Measurements from ENCODE around the gene FCHSD1.

The FCHSD1 gene

DNA sequence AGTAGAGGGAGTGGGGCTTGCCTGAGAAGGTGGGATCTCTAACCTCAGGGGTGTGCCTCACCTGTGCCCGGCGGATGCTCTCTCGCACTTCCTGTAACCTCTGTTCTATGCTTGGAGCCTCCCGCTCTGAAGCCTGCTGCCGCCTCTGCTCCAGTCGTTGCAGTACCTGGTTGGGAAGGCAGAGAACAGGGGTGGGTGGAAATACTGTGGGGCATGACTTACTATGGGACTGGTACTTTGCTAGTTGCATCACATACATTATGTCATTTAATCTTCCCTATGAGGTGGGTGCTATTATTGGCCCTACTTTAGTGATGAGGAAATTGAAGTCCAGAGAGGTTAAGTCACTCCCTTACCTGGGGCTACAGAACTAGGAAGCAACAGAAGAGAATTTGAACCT is 5.2 kb downstream of the FCHSD1 start:
- no peak for DNase-seq (ENCODE audit: low read depth in 2 of 3, low spot score in 2 of 3)

DNA sequence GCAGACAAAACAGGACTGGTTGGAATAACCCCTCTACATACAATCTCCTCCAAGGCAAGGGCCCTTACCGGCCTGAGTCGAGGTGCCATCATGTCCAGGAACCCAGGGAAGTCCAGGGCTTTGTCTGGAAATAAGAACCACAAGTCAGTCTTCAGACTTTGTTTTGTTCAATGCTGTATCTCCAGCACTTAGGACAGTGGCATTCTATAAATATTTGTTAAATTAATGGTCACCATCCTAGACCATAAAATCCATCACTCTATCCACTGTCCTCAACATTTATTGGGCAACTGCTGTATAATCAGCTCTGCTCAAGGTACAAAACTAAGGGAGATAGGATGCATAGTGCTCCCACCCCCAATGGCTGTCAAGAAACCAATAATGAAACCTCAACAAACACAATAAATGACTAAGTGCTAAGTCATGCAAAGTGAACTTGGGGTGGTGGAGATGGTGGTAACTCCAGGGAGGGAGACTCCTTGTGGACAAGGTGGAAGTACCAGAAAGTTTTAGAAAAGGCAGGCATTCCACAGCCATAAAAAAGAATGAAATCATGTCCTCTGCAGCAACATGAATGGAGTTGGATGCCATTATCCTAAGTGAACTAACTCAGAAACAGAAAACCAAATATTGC is 9.5 kb downstream of the FCHSD1 start:
- DNase-seq (ENCODE audit: low read depth in 2 of 3, low spot score in 2 of 3), result no peak

DNA sequence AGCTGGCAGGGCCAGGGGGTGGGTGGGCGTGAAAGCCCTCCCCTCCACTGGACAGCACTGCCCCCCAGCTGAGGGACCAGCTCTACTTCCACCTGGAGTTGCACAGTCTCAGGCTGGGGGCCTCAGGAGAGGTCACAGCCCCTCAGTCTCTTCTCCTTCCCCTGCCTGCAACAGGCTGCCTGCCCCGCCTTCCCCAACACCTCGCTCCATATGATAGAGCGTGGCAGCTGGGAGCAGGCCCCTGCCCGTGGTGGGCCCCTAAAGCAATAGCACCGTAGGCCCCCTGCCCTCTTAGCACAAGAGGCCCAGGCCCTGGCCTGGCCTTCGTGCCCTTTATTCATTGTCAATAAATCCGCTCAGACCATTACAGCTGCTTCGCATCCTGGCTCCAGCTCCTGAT is 10.5 kb downstream of the FCHSD1 start:
- no peak for DNase-seq (ENCODE audit: low read depth in 2 of 3, low spot score in 2 of 3)

DNA sequence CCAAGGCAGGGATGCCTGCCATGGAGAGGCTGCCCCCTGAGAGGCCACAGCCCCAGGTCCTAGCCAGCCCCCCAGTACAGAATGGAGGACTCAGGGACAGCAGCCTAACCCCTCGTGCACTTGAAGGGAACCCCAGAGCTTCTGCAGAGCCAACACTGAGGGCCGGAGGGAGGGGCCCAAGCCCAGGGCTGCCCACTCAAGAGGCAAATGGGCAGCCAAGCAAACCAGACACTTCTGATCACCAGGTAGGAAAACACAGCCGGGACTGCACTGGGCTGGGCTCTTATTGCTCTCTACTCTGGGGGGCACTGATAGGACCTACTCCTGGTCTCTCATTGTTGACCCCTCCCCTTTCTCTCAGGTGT is 11.2 kb downstream of the FCHSD1 start:
- DNase-seq (ENCODE audit: low read depth in 2 of 3, low spot score in 2 of 3), result no peak

DNA sequence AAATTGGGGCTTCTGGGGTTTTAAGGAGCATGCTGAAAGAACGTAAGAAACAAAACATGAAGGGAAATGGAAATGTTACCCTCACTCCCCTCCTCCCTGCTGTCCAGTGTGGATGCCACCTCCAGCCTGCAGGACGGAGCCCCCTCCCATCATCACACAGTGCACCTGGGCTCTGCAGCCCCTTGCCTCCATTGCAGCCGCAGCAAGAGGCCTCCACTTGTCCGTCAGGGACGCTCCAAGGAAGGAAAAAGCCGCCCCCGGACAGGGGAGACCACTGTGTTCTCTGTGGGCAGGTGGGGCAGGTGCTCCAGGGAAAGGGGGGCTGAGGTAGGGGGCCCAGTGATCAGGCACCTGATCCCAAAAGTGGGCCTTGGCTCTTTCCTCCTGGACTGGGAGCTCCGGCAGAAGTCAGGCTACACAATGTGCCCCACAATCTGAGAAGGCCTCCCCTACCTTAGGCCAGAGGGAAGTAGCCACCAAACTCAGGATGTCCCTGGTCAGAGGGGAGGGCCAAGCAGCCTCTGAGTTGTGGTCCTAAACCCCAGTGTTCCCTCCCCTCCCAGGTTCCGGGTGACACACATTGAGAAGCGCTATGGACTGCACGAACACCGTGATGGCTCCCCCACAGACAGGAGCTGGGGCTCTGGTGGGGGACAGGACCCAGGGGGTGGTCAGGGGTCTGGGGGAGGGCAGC is 11.7 kb downstream of the FCHSD1 start:
- DNase-seq (ENCODE audit: low read depth in 2 of 3, low spot score in 2 of 3), result no peak

DNA sequence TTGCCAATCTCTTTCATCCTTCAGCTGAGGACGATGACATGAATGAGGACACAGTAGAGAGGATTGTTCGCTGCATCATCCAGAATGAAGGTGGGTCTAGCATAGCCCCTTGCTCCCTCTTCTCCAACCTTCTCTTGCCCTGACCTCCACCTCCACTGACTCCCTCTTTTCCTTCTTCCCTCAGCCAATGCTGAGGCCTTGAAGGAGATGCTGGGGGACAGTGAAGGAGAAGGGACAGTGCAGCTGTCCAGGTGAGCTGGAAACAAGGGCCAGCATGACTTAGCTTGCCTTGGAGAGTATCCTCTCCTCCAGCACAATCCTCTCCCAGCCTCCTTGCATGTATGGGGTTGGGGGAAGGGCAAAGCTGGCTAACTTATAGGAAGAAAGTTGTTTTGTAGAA is 12.4 kb downstream of the FCHSD1 start:
- no peak for DNase-seq (ENCODE audit: low read depth in 2 of 3, low spot score in 2 of 3)

DNA sequence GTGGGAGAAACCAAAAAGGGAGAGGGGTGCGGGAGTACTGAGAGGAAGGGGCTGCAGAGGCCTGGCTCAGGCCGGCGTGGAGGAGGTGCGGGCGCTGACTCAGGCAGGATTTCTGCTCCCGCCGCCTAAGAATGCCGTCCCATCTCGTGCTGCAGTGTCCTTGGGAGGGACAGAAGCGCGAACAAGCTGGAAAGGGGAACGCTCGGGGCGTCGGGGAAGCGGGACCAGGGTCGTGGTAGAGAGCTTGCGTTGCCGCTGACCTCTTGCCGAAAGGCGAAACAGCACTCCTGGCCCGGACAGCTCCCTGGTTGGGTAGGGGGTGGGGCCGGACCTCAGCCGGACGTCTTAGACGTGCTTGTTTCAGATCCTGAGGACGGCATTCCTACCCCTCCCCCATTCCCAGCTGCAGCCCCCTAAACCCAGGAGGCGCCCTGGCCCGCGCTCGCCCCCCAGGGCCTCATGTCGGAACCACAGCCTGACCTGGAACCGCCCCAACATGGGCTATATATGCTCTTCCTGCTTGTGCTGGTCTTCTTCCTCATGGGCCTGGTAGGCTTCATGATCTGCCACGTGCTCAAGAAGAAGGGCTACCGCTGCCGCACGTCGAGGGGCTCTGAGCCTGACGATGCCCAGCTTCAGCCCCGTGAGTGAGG is 13.3 kb downstream of the FCHSD1 start:
- peak in 2 of 3 experiments; percentile 39 to 40 for DNase-seq (ENCODE audit: low read depth in 2 of 3, low spot score in 2 of 3)

DNA sequence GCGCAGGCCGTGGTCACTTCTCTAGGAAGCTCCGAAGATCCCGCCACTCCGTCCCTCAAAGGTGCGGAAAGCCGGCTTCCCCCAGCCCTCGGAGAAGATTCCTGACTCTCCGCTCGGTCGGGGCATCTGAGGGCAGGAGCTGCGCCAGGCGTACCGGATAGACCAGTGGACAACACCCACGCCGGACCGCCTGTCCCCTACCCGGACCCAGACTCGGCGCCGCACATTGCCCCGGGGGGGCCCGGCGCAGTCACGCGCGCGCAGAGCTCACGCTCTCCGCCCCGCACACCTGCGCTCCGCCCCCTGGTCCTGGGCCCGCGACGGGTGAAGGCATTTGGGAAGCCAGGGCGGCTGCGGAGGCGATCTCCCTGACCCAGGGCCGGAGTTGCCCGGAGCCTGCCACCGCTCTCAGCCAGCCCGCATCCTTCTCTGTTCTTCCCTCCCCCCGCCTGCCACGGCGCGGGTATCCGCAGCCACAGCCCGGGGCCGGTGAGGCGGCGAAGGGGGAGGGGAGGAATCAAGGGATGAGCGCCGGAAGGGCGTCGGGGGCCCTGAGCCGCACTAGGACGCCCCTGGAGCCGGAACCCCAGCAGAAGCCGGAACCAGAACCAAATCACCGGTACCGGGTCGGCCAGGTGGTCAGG is 14.0 kb downstream of the FCHSD1 start:
- peak in 2 of 3 experiments; percentile 20 to 37 for DNase-seq (ENCODE audit: low read depth in 2 of 3, low spot score in 2 of 3)

DNA sequence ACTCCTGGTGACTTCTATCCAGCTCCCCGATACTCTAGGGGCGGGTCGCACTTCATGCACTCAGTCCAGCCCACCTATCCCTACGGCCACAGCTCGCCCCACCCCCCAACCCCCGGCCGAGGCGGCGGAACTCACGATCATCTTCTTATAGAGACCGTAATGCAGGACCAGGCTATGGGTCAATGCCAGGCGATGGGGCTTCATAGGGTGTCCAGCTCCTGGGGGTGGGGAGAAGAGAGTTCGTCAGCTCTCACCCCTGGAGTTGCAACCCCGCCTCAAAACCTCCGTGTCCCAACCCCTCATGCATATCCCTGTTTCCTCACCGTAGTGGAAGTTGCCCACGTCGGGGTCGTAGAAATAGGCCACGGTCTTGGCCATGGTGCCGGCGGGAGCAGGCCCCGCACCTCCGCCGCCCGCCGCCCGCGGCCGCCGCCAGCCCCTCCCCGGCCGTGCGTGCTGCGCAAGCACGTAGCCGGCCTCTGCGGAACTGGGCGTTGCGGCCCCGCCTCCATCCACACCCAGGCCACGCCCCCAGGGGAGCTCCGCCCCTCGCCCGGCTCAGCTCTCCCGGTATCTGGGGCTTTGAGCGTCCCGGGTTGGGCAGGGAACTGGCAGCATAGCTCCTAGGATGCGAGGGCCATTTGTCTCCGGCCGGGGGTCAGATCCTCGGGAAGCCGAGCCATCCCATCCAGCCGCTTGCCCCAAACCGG is 14.7 kb downstream of the FCHSD1 start, which contains the start of the genes HDAC3 and RELL2:
Gene HDAC3 (minus strand): TSS at position 437 of the 710 bp plus-strand sequence. CDS start 59 bp downstream, at position 378.
Gene RELL2 (plus strand): TSS at position 585 of the 710 bp plus-strand sequence. CDS start 1,229 bp downstream, outside the sequence.
- peak; percentile 86 to 96 (median 88) for DNase-seq (ENCODE audit: low read depth in 2 of 3, low spot score in 2 of 3)

DNA sequence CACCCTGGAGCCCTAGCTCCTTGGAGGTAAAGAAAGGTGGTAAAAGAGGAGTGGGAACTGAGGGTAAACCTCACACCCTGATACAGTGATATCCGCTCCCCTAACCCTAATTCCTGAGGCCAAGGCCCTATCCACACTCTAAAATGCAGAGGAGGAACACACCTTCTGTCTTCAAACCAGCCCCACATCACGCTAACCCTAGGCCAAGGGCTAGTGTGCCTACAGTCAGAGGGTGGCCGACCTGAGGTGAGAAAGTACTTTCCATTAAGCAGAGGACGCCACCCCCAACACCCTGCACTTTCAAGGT is 15.2 kb downstream of the FCHSD1 start:
- DNase-seq (ENCODE audit: low read depth in 2 of 3, low spot score in 2 of 3), result no peak

DNA sequence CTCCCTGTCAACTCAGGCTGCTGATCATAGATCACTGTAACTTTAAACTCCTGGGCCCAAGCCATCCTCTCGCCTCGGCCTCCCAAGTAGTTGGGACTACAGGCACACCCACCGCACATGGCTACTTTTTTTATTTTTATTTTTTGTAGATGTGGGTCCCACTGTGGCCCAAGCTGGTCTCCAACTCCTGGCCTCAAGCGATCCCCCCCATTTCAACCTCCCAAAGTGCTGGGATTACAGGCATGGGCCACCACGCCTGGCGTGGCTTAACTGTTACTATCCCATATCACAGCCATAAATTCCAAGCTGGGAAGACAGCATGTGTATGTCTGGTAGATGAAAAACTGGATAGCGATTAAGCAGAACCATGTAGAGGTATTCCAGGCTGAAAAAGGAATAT is 15.6 kb downstream of the FCHSD1 start:
- DNase-seq (ENCODE audit: low read depth in 2 of 3, low spot score in 2 of 3), result no peak

DNA sequence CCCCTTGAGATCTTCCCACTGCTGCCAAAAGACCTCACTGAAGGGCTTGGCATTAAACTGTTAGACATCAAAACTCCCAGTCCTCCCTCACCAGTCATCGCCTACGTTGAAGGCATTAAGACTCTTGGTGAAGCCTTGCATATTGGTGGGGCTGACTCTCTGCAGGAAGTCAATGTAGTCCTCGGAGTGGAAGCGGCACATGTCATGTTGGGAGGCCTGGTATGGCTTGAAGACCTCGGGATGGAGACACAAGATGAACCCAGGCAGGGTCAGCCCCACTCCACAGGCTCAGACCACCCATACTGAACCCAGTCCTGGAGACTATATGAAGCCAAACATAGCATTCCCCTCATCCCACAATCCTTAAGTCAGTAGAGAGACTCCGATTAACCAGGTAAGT is 16.5 kb downstream of the FCHSD1 start:
- no peak for DNase-seq (ENCODE audit: low read depth in 2 of 3, low spot score in 2 of 3)

DNA sequence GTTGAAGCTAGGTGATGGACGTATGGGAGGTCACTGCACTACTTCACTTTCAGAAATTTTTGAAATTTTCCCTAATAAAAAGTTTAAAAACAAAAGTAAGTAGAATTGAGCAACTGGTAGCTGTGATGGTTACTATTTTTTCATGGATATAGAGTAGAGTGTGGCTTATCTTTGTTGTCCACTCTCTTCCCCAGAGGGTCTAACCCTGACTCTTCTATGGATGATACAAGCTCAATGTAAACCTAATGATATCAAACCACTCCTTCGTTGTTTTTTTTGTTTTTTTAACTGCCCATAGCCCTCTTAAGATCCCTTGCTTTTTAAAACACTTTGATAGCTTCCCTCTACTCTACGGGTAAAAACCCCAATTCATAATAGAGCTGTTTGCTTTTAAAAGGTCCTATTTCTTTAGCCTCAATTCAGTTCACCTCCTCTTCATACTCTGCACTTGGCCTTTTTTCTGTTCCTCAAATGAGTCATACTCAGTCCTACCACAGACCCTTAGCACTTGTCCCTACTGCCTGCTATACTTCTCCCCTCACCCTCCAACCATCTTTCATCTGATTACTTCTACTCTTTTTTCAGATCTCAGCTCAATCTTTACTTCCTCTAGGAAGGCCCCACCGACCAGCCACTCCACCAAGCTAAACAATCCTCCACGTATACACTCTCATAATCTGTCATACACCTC is 17.2 kb downstream of the FCHSD1 start:
- DNase-seq (ENCODE audit: low read depth in 2 of 3, low spot score in 2 of 3), result no peak

DNA sequence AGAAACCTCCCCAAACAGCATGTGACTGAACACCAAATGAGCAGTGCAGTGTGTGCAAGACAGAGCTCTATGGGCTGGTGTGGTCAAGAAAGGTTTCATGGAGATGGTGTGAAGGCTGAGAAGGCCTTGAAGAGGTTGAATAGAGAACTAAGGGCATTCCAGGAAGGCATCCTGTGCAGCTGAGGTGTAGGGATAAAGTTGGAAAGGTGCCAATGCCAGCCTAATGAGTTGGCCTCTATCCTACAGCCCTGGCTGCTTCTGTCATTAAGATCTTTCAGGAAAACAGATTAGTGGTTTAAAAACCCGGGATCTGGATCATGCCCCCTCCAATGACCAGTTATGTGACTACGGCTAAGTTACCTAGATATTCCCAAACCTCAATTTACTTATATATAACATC is 18.6 kb downstream of the FCHSD1 start:
- DNase-seq (ENCODE audit: low read depth in 2 of 3, low spot score in 2 of 3), result no peak

DNA sequence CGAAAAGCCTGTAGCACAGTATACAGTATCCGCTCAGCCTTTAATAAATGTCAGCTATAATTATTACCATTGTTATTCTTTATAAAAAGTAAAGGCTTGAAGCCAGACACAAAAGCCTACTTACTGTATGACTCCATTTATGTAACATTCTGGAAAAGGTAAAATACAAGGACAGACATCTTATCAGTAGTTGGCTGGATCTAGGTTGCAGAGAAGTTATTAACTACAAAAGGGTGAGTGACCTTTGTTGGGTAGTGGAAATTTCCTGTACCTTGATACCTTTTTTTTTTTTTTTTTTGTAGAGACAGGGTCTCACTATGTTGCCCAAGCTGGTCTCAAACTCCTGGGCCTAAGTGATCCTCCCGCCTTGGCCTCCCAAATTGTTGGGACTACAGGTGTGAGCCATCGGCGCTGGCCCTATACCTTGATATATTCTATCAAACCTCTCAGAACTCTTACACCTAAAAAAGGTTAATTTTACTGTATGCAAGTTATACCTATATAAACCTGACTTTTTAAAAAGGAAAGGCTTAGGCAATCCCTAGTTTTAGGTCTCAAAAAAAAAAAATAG is 20.6 kb downstream of the FCHSD1 start:
- no peak for DNase-seq (ENCODE audit: low read depth in 2 of 3, low spot score in 2 of 3)

DNA sequence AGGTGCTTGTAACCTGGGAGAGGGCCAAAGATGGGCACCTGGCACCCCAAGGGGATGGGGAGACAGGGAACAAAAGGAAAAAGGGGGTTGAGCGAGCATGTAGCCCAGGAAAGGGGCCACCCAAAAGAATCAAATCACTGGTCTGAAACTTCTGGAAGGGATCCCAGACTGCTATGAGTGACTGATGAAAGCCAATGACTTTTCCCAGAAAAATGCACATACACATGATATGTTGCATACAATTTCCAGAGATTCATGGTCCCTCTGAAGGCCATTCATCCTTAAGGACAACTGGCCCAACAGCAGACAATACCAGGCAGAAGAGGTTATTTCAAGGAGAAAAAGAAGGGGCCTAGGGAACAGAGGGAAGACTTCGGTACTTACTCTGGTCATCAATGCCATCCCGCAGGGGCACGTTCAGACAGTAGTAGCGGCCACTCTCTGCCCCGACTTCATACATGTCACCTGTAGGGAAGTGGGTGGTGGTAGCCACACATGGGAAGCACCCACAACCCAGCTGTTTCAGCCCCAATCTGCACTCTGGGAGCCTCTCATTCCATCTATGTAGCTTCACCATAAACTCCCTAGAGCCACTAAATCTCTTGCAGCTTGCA is 22.9 kb downstream of the FCHSD1 start:
- DNase-seq (ENCODE audit: low read depth in 2 of 3, low spot score in 2 of 3), result no peak

DNA sequence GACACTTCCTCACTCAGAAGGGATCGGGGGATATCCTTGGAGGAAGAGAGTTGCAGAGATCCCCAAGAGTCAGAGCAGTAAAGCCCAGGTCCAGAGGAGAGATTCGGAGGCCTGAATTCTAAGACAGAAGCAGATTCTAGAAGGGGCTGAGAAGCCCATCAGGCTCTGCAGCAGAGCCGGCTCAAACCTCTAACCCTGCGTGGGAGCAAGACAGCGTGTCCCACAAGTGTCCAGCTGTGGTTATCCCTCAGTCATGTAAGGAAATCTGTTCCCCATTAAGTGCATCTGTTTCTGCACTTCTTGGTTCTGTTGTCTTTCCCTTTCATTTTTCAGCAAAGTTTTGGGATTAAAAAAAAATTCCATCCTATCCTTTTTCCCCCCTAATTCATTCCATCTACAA is 27.6 kb downstream of the FCHSD1 start:
- no peak for DNase-seq (ENCODE audit: low read depth in 2 of 3, low spot score in 2 of 3)

DNA sequence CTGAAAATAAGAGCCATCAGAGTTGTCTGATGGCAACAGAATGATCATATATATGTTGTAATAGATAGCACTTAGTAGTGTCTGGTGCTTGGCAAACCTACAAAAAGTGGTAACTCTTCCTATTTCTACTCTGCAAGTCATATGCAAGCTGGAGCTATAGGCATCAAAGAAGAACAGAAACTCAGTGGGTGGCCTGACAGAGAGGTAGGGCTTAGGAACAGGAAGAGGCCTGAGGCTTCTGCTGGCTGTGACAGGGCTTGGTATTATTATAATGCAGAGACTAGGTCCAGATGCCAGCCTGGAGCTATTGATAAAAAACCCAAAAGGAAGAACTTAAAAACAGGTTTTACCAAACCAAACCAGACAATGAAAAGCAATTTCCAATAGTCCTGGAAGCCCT is 28.0 kb downstream of the FCHSD1 start:
- no peak for DNase-seq (ENCODE audit: low read depth in 2 of 3, low spot score in 2 of 3)

DNA sequence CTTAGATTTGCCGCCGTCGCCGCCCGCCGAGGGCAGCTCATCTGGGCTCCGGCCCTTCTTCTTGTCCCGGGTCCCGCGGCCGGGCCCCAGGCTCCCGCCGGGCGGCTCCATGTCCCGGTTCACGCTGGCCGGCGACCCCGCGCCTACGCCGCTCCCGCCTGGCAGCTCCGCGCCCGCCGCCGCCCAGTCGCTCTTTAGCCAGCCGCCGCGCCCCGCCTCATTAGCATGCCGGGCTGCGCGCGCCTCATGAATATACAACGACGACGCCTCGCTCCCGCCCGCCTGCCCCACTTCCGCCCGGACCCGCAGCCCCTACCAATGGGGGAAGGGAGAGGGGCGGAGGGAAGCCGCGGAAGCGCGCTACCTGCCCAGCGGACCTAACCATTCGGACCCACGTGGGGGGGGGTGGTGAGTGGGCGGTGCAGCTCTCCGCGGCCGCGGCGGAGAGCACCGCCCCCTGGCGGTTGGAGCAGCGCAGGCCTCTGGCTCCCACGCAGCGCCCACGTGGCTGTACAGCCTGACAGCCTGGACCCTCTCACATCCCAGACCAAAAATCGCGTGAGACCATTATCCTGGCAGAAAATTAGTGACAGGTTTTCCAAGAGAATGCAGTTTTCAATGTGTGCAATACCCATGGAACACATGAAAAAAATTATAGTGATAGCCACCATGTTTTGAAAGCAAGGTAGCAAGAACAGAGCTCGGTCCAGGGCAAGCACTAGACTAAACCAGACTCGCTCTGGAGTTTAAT is 32.2 kb downstream of the FCHSD1 start, which contains the start of gene DIAPH1:
Gene DIAPH1 (minus strand): TSS at position 197 of the 751 bp plus-strand sequence. CDS start 86 bp downstream, at position 111.
- peak; percentile 92 to 98 (median 94) for DNase-seq (ENCODE audit: low read depth in 2 of 3, low spot score in 2 of 3)

Measured in activated CD8-positive, alpha-beta memory T cell treated with anti-CD3 and anti-CD28 coated beads for 48 hours (primary cell).